GM19467 (cell line): ENCODE data around the gene LRIG3.
"Not testable (repeated sequence)": the region's sequence is repeated elsewhere in the genome, so short reads cannot be mapped to it uniquely, and the experiment has no call there.

Experiments
- ATAC-seq: cut with Tn5 transposase; IDR thresholded peaks from one replicate; pipeline ENCODE4 v1.9.1; 2021; ENCODE audit warnings: mild to moderate bottlenecking, moderate library complexity; ENCODE audit not compliant: unreplicated experiment

Gene LRIG3

GRCh38 chr12:58907391-58907790 lies 12.9 kb downstream of the LRIG3 start:
- no peak for ATAC-seq

GRCh38 chr12:58906917-58907316 lies 13.4 kb downstream of the LRIG3 start:
- no peak for ATAC-seq

DNA sequence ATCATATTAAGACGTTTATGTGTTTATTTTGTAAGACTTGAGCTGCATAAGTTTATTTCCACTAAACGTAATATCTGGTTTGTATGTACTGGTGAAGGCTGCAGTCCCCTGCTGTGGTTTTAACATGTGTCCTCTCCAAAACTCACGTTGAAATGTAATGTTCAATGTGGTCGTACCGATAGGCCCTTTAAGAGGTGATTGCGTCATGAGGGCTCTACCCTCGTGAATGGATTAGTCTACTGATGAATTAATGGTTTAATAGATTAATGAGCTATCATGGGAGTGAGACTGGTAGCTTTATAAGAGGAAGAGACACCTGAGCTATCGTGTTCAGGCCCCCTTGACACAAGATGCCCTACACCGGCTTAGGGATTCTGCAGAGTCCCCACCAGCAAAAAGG lies 14.9 kb downstream of the LRIG3 start:
- ATAC-seq: no peak

GRCh38 chr12:58902726-58903125 lies 17.6 kb downstream of the LRIG3 start:
- not testable (repeated sequence) for ATAC-seq

- ATAC-seq: no peak
These were observed 18.6 kb downstream of the LRIG3 start for GRCh38 chr12:58901664-58902063.

DNA sequence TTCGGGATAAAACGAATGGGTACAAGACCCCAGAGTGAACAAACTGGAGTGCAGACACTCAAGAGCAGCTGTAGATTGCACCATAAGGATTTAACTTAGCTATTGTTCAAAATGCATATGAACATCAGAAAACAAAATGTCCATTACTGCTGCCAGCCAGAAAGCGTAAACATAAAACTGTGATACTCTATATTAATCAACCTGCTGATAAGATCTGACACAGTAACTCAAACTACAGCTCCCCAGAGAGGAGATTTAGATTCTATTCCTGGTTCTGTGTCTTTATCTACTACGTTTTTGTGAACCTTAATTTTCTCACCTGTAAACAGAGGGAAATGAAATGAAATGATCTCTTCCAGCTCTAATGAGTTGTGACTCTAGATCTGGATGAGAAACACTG lies 22.3 kb downstream of the LRIG3 start:
- ATAC-seq: no peak

- ATAC-seq: no peak
These were observed 24.0 kb downstream of the LRIG3 start for GRCh38 chr12:58896278-58896677.

GRCh38 chr12:58895053-58895452 lies 25.3 kb downstream of the LRIG3 start:
- no peak for ATAC-seq

- ATAC-seq: no peak
These were observed 26.3 kb downstream of the LRIG3 start for GRCh38 chr12:58894040-58894439.

GRCh38 chr12:58893495-58893894 lies 26.8 kb downstream of the LRIG3 start:
- ATAC-seq: no peak

DNA sequence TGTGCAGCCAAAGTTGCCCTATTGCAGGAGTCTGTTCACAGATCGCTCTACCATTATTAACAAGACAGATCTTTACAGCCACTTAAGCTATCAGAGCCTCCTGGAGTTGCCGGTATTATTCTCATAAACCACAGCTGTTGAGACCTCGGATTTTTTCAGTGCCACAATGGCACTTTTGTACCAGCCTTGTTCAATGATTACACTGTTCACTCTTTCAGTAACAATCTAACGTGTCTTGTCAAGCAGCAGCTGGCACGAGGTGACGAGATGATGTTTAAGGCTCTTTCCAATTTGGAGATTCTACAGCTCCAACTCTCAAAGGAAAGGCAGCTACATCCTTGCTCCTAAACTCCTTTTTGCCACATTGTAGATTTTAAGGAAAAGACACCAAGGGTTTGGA lies 30.7 kb downstream of the LRIG3 start:
- ATAC-seq: no peak

- no peak for ATAC-seq
These were observed 32.0 kb downstream of the LRIG3 start for GRCh38 chr12:58888131-58888783.

- ATAC-seq: no peak
These were observed 33.2 kb downstream of the LRIG3 start for GRCh38 chr12:58887068-58887467.

DNA sequence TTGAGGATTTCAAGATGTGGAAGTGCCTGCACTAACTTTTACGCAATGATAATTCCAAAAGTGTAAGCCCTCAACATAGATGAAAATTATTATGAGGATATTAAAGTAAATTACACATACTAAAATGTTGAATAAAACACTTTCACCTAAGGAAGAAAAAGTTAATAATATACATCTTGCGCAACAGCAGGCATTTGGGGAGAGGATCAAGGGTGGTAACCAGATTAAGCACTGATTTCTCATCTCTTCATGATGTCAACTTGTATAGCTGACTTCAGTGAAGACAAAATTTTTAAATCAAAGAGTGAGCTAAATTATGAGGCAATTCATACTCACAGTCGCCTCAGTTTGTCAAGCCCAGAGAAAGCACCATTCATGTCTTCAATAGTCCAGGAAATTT lies 33.8 kb downstream of the LRIG3 start:
- ATAC-seq: no peak

DNA sequence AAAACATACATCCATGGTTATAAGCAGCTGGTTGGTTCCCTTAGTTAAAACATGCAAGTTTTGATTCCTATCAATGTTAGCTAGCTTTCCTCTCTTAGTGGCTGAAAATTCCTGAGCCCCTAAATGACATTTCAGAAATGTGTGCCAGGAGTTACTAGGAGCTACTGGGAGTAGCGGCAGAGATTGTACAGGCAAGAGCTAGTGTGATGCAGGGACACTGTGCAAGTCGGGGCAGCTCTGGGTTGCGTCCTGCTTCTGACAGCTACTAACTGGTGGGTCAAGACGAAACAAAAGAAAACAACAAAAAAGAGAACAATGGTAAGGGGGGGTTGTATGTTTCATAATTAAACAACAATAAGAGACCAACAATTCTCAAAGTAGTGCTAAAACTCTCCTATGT lies 35.4 kb downstream of the LRIG3 start:
- no peak for ATAC-seq

DNA sequence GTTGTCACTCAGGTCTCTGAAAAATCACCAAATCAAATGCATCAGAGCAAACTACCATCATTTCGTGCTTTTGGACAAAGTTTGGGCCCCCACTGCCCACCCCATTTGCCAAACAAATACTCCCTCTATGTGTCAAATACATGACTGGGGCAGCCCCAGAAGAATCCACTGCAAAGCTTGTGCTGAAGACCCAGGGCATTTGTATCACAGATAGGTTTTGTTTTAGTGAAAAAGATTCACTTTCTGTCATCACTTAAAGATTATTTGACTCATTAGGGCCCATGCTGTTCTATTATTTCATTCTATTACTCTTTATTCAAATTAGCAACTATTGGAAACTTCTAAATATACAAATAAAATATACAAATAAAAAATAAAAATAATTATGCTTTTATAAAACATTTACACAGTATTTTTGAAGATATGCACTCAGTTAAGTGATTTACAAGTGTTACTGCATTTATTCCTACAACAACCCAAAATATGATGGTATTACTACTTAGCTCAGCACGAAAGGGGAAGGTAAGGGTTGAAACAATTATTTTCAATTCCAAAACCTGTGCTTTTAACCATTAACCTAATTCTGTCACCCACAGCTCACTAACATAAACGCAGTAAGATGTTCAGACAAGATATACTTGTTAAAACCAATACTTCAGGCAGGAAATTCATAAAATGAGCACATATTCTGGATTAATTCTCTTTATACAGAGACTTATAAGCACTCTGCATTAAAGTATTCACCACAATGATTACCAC lies 36.5 kb downstream of the LRIG3 start:
- ATAC-seq: no peak

DNA sequence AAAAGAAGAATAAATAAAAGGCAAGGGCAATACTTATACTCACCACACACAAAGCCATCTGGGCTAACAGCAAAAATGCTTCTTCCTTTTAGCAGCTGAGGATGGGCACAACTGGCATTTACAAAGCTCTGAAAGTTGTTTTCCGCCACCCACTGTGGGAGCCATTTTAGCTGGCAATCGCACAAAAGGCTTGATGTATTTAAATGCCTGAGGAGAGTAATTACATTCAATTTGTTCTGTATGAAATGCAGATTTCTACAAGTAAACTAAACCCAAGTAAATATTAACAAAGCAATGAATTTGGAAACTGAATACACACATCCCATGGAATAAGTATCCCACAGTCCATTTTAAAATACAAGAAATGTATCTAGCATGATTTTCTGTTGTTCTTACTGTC lies 37.5 kb downstream of the LRIG3 start:
- no peak for ATAC-seq

DNA sequence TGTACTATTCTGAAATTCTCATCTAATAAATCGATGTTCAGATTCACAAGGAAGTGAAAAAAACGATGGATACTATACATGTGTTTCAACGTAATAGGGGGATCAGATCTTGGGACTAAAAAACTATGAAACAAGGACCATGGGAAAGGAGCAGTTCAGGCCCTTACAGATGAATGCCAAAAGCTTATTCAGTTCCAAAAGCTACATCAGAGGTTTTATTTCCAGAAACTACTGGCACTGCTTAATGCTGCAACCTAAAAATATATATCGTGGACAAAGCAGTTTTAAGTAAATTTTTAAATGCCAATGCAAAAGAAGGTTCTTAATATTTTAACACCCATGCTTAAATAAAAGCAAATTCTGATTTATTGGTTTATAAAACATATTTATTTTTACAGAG lies 38.5 kb downstream of the LRIG3 start:
- no peak for ATAC-seq

DNA sequence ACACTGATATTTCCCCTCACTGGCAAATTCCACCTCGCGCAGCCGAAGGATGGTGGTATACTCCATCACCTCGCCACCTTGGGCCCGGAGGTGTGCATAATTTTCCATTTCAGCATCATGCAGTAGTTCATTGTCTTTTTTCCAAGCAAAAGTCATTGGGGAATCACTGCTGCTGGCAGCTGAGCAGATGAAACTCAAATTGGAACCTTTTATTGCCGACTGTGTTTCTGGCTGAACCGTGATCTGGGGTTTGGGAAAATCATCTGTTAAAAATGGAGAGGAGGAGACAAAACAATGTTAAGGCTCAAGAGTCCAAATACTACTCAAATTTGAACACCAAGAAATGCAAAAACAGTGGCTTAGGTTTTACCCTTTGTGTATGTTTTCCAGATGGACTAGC lies 39.7 kb downstream of the LRIG3 start:
- no peak for ATAC-seq

DNA sequence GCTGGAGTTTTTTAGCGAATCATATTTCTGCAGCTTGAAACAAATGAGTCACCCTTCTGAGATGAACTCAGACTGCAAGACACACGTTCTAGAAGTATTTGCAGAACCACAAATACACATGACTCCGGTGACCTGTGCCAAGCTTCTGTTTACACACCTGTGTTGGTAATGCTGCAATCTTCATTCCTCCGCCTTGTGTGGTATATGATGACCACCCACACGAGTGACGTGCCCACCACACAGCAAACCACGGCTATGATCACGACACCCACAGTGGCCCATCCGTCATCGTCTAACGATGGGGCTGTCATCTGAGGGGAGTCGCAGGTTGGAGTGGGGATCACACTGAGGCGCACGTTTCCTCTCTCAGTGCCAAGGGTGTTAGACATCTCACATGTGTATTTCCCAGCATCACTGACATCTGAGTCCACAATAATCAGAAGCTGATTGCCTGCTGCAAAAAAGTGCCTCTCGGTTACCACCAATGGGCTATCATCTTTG lies 43.0 kb downstream of the LRIG3 start:
- no peak for ATAC-seq

DNA sequence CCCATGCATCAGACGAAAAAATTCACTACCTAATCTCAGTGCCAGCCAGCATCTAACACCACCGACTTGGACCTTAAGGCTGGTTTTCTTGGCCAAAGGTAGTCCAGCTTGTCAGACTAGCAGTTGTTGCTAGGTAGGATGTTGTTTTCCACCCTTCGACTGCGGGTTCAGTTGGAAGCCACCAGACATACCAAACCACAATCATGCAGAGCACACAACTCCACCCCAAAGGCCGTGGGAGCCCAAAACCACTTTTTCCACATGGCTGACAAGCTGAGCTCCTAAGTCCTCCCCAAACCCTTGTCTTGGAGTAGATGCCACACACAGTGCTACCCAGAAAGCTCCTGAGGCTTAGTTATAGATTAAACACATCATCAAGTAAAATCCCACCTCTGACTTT lies 46.8 kb downstream of the LRIG3 start:
- no peak for ATAC-seq

GRCh38 chr12:58871556-58871955 lies 48.7 kb downstream of the LRIG3 start:
- ATAC-seq: no peak

- ATAC-seq: no peak
These were observed 49.7 kb downstream of the LRIG3 start for GRCh38 chr12:58870595-58870994.
